Esophagus squamous epithelium (tissue), 5 donors: ENCODE measurements around the gene NIM1K. TPM values are rescaled to one million over a fixed set of nuclear protein-coding genes. Genes with fewer than 3 reads are reported as not detected.
"Not testable (repeated sequence)": the region's sequence is repeated elsewhere in the genome, so short reads cannot be mapped to it uniquely, and the experiment has no call there.

Experiments
- DNase-seq: peaks from one replicate; lab custom pipeline; 2025; lab: John Stamatoyannopoulos, UW
- H3K27ac ChIP-seq, 4 donors: fragments of 200-600 bp; sonication (generic); one replicate each; pipeline ENCODE4 v1.5.1; 2016 to 2019; ENCODE audit warnings: mild to moderate bottlenecking in 1 of 4
- H3K27me3 ChIP-seq, 4 donors: fragments of 200-600 bp; sonication (generic); 1 replicate in 3 of 4; 2 replicates in 1 of 4; pipeline versions ENCODE4 v1.5.1 to v1.6.0; 2017 to 2021; ENCODE audit warnings: antibody characterized with exemption in 1 of 4
- H3K36me3 ChIP-seq, 3 donors: fragments of 200-600 bp; sonication (generic); one replicate each; pipeline ENCODE4 v1.5.1; 2016 to 2019
- H3K4me1 ChIP-seq, 3 donors: fragments of 200-600 bp; sonication (generic); one replicate each; pipeline ENCODE4 v1.5.1; 2017 to 2019
- H3K4me3 ChIP-seq, 4 donors: fragments of 200-600 bp; sonication (generic); 1 replicate in 3 of 4; 2 replicates in 1 of 4; pipeline ENCODE4 v1.5.1; 2016 to 2019; ENCODE audit warnings: mild to moderate bottlenecking in 2 of 4, moderate library complexity in 1 of 4
- H3K9me3 ChIP-seq, 3 donors: fragments of 200-600 bp; sonication (generic); one replicate each; pipeline ENCODE4 v1.5.1; 2016 to 2019
- POLR2A ChIP-seq, 4 donors: fragments of 450-650 bp; IDR thresholded peaks; one replicate each; pipeline ENCODE4 v1.6.1; 2017; ENCODE audit warnings: antibody characterized with exemption in 4 of 4, mild to moderate bottlenecking in 4 of 4, moderate library complexity in 3 of 4
- WGBS, 2 donors: methylation state at CpG; one replicate each; pipeline ENCODE4 v1.1.5; 2018; 5-methylcytosine and 5-hydroxymethylcytosine counted together
- intact Hi-C: fragments of 100-400 bp; cut with DNase I; formaldehyde crosslinking; loops from one replicate; pipeline ENCODE4 v1.15.0; 2022
- total RNA-seq, 4 donors: library from RNA; depleted of rRNA; stranded (reverse); fragments of >200 nt; gene quantifications; one replicate each; pipeline ENCODE4 v1.1.0, GENCODE V29; 2016
- TF ChIP-seq, protein P1 (sequence below), 6 experiments: fragments of 450-650 bp in 4 of 6; fragments of 200-600 bp in 2 of 6; sonication (generic) in 2 of 6; IDR thresholded peaks; one replicate each; pipeline ENCODE4 v1.5.1; 2016 to 2019; ENCODE audit warnings: antibody characterized with exemption in 6 of 6, mild to moderate bottlenecking in 4 of 6, moderate library complexity in 4 of 6
- donor health status: DM: yes; HTN: yes; CAD: no.

The NIM1K gene
- total RNA-seq, 4 donors from 2014 or later = 0.38 TPM; not detected in 2

DNA sequence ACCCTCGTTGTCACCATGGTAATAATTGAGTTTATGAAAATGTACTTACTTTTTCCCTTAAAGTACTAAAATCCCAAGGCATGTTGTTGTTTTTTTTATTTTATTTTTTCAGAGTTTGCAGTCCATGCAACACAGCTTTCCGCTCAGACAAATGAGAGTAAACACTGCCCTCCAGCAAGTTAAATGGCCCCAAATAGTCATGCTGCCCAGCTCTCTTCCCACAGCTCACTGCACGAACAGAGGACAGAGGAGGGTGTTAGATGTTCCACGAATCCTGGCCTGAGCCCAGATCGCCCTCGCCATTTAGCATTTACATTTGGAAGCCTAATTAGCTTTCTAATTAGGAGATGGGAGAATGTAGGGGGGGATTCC lies 1.9 kb downstream of the NIM1K start:
- Histone ChIP-seq H3K27ac (peak overlapping the region in 1 of 4 donors; percentile 46), H3K9me3 (no peaks in the 10 kb centered on the region), H3K36me3 (no peaks in the 10 kb centered on the region), H3K27me3 (peaks cover 0 to 19% (median 0%) of the 10 kb centered on the region in 4 donors), H3K4me1 (peaks cover 16 to 34% (median 17%) of the 10 kb centered on the region in 3 donors), H3K4me3 (peak overlapping the region in 2 of 4 donors; percentile 48 to 77)
- WGBS, 2 donors = 26 to 50% methylated on average over 3 to 6 of the region's 6 CpGs
- DNase-seq = no peak
- no peak for TF ChIP-seq POLR2A (IDR thresholded peaks at IDR 0.05)
- TF ChIP-seq, protein P1, sequence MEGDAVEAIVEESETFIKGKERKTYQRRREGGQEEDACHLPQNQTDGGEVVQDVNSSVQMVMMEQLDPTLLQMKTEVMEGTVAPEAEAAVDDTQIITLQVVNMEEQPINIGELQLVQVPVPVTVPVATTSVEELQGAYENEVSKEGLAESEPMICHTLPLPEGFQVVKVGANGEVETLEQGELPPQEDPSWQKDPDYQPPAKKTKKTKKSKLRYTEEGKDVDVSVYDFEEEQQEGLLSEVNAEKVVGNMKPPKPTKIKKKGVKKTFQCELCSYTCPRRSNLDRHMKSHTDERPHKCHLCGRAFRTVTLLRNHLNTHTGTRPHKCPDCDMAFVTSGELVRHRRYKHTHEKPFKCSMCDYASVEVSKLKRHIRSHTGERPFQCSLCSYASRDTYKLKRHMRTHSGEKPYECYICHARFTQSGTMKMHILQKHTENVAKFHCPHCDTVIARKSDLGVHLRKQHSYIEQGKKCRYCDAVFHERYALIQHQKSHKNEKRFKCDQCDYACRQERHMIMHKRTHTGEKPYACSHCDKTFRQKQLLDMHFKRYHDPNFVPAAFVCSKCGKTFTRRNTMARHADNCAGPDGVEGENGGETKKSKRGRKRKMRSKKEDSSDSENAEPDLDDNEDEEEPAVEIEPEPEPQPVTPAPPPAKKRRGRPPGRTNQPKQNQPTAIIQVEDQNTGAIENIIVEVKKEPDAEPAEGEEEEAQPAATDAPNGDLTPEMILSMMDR (IDR thresholded peaks at IDR 0.05) = no peak
- intact Hi-C loops = no loop called here

DNA sequence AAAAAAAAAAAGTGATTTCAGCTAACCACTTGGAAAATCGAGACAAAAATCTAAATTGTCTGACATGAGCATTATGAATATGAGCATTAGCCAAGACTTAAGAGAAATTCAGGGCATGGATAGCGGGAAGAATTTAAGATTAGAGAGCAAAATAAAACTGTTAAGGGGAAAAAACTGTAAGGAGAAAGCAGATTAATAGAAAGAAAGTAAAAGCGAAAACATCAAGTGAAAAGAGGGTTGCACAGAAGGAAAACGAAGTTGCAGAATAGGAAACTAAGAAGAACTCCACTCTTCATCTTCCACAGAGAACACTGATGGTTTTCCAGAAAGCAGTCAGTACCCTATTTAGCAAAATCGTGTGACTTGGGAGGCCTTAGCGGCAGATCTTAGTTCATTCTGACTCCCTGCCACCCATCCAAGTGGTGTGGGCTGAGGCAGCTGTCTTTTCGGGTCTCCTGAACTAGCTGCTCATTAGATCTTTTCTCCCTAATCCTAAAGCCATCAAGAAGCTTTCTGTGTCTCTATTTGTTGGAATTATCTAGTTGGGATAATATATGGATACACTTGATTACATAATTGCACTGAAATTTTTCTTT lies 3.7 kb downstream of the NIM1K start:
- intact Hi-C loops = no loop called here
- Histone ChIP-seq H3K27me3 (peaks cover 0 to 19% (median 0%) of the 10 kb centered on the region in 4 donors), H3K36me3 (no peaks in the 10 kb centered on the region), H3K4me3 (no peak overlapping the region), H3K9me3 (no peaks in the 10 kb centered on the region), H3K4me1 (peaks cover 16 to 34% (median 17%) of the 10 kb centered on the region in 3 donors), H3K27ac (no peak overlapping the region)
- WGBS, 2 donors = 82 to 83% methylated on average over 7 of the region's 7 CpGs
- DNase-seq = no peak
- TF ChIP-seq, protein P1 (IDR thresholded peaks at IDR 0.05) = no peak
- TF ChIP-seq POLR2A (IDR thresholded peaks at IDR 0.05) = no peak

DNA sequence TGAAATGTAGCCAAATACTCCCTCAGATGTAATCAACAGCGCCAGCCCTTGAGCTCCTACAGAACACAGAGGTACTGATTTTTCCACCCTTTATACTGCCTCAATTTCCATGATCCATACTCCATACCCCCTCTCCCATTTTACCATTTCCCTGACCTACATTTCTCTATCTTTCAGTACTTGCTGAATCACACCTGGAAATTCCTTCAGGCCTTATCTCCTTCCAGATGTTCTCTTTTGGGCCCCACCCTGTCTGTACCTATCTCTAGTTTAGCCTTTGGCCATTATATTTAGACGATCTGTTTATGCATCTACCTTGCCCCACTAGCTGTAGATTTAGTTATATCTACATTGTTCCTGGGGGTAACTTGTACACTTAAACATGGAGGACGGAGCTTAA lies 5.5 kb downstream of the NIM1K start:
- no peak overlapping the region for H3K27ac ChIP-seq
- H3K36me3 ChIP-seq = no peaks in the 10 kb centered on the region
- H3K4me1 ChIP-seq = peaks cover 5 to 17% (median 7%) of the 10 kb centered on the region in 3 donors
- intact Hi-C loops = no loop called here
- H3K9me3 ChIP-seq = no peaks in the 10 kb centered on the region
- 59 to 65% methylated on average over 3 of the region's 3 CpGs for WGBS, 2 donors
- H3K27me3 ChIP-seq = peaks cover 0 to 7% (median 0%) of the 10 kb centered on the region in 4 donors
- no peak overlapping the region for H3K4me3 ChIP-seq
- no peak for TF ChIP-seq POLR2A (IDR thresholded peaks at IDR 0.05)
- TF ChIP-seq, protein P1 (IDR thresholded peaks at IDR 0.05) = no peak
- no peak for DNase-seq

DNA sequence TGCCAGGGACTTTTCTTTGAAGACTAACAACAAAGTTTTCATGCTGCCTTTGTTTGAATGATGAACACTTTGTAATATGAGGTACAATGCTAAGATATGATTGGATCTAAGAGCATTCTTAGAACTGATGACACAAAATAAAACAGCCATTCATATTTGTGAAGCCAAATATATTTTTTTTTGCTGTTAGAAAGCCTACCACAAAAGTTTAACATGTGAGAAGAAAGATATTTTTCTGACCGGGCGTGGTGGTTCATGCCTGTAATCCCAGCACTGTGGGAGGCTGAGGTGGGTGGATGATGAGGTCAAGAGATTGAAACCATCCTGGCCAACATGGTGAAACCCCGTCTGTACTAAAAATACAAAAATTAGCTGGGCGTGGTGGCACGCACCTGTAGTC lies 9.4 kb downstream of the NIM1K start:
- intact Hi-C loops, H3K4me3 ChIP-seq, H3K9me3 ChIP-seq, H3K27me3 ChIP-seq, H3K36me3 ChIP-seq, H3K27ac ChIP-seq, H3K4me1 ChIP-seq, DNase-seq: not testable (repeated sequence)
- WGBS, 2 donors = 65 to 77% methylated on average over 5 of the region's 5 CpGs

DNA sequence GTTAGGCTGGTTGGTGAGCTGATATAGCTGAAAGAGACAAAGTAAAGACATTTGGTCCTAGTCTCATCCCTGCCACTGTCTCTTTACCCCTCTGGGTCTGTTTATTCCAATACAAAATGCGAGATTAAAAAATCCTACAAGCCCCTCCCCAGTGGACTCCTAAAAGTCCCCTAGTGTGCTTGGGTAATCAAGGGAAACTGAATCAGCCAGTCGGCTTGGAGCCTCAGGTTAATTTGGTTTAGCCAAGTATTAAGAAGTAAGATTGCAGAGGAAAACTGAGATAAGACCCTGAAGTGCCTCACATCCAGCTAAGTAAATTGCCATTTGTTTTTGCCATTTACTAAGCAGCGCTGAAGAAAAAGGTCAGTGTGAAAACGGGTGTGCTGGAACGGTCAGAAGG lies 10.4 kb downstream of the NIM1K start:
- Histone ChIP-seq H3K4me1 (no peaks in the 10 kb centered on the region), H3K9me3 (no peaks in the 10 kb centered on the region), H3K36me3 (no peaks in the 10 kb centered on the region), H3K27ac (no peak overlapping the region), H3K4me3 (no peak overlapping the region), H3K27me3 (no peaks in the 10 kb centered on the region)
- TF ChIP-seq, protein P1 (IDR thresholded peaks at IDR 0.05) = no peak
- TF ChIP-seq POLR2A (IDR thresholded peaks at IDR 0.05) = no peak
- intact Hi-C loops = no loop called here
- DNase-seq = no peak
- 73 to 77% methylated on average over 5 of the region's 5 CpGs for WGBS, 2 donors
